WTC11 (cell line): Measurements from ENCODE around the gene CDCP1. TPM values are rescaled to one million over a fixed set of nuclear protein-coding genes. Genes with fewer than 3 reads are reported as not detected.

Experiments used
- ATAC-seq: fragments of 200-7000 bp; cut with Tn5 transposase; 2 replicates; pipeline ENCODE4 v1.10.0; 2021; ENCODE audit warnings: mild to moderate bottlenecking, moderate library complexity
- CTCF ChIA-PET: fragments of 300-600 bp; sonication (Branson Sonifier 250); formaldehyde crosslinking; loops from one replicate; lab custom pipeline; 2021; ENCODE audit warnings: antibody characterized with exemption; lab: Charles Lee
- POLR2A ChIA-PET: fragments of 350-600 bp; sonication (Branson Sonifier 250); formaldehyde crosslinking; loops from one replicate; lab custom pipeline; 2021; ENCODE audit warnings: antibody characterized with exemption; lab: Charles Lee
- DNase-seq: peaks from one replicate; pipeline ENCODE4 v3.0.0; 2021; ENCODE audit warnings: low spot score
- H3K27ac Mint-ChIP-seq: 2 replicates; pipeline ENCODE4 v1.8.0; 2021; ENCODE audit warnings: mixed read lengths
- H3K27me3 Mint-ChIP-seq: 2 replicates; pipeline ENCODE4 v1.8.0; 2021; ENCODE audit warnings: low read depth, mild to moderate bottlenecking, moderate library complexity, mixed read lengths
- H3K36me3 Mint-ChIP-seq: 2 replicates; pipeline ENCODE4 v1.8.0; 2021; ENCODE audit warnings: mixed read lengths
- H3K4me1 Mint-ChIP-seq: 2 replicates; pipeline ENCODE4 v1.8.0; 2022; ENCODE audit warnings: mixed read lengths
- H3K4me3 Mint-ChIP-seq: 2 replicates; pipeline ENCODE4 v1.8.0; 2021; ENCODE audit warnings: mild to moderate bottlenecking, moderate library complexity, mixed read lengths
- H3K9me3 Mint-ChIP-seq: 2 replicates; pipeline ENCODE4 v1.8.0; 2021; ENCODE audit warnings: mixed read lengths
- ATF2 ChIP-seq: sonication (generic); formaldehyde crosslinking; IDR thresholded peaks from 2 replicates; pipeline ENCODE4 v1.8.1; 2022; ENCODE audit warnings: low read depth, missing genetic modification reagents, borderline replicate concordance
- ATF3 ChIP-seq: sonication (generic); formaldehyde crosslinking; conservative IDR thresholded peaks from 2 replicates; pipeline ENCODE4 v1.8.1; 2022; ENCODE audit warnings: mild to moderate bottlenecking, missing genetic modification reagents
- CREB1 ChIP-seq: sonication (generic); formaldehyde crosslinking; IDR thresholded peaks from 2 replicates; pipeline ENCODE4 v1.8.0; 2023; ENCODE audit warnings: mild to moderate bottlenecking, missing genetic modification reagents
- CTCF ChIP-seq: fragments of 200-600 bp; IDR thresholded peaks from 2 replicates; pipeline ENCODE4 v1.8.0; 2022; ENCODE audit warnings: antibody characterized with exemption
- ESRRA ChIP-seq: sonication (generic); formaldehyde crosslinking; IDR thresholded peaks from 2 replicates; pipeline ENCODE4 v1.8.1; 2022; ENCODE audit warnings: mild to moderate bottlenecking, missing genetic modification reagents, borderline replicate concordance
- ETV6 ChIP-seq: sonication (generic); formaldehyde crosslinking; IDR thresholded peaks from 2 replicates; pipeline ENCODE4 v1.8.1; 2022; ENCODE audit warnings: mild to moderate bottlenecking, missing genetic modification reagents
- FOXP1 ChIP-seq: sonication (generic); formaldehyde crosslinking; IDR thresholded peaks from 2 replicates; pipeline ENCODE4 v1.8.0; 2022; ENCODE audit warnings: missing genetic modification reagents, mild to moderate bottlenecking, moderate library complexity, borderline replicate concordance
- GRHL2 ChIP-seq: fragments of 250-450 bp; sonication (Bioruptor Pico); IDR thresholded peaks from 2 replicates; pipeline ENCODE4 v1.8.0; 2022; ENCODE audit warnings: mild to moderate bottlenecking, moderate library complexity; ENCODE audit not compliant: insufficient replicate concordance, severe bottlenecking
- HMGA2 ChIP-seq: fragments of 250-450 bp; sonication (Bioruptor Pico); IDR thresholded peaks from 2 replicates; pipeline ENCODE4 v1.4.0; 2021; ENCODE audit warnings: mild to moderate bottlenecking, moderate library complexity
- IRF2 ChIP-seq: sonication (generic); formaldehyde crosslinking; IDR thresholded peaks from 2 replicates; pipeline ENCODE4 v1.8.0; 2022; ENCODE audit warnings: low read depth, missing genetic modification reagents, borderline replicate concordance
- JAZF1 ChIP-seq: fragments of 250-450 bp; sonication (Bioruptor Pico); IDR thresholded peaks from 2 replicates; pipeline ENCODE4 v1.9.0; 2021; ENCODE audit warnings: moderate library complexity, mild to moderate bottlenecking, inconsistent platforms
- MXD4 ChIP-seq: fragments of 250-450 bp; sonication (Bioruptor Pico); IDR thresholded peaks from 2 replicates; pipeline ENCODE4 v1.8.0; 2021; ENCODE audit warnings: mild to moderate bottlenecking, moderate library complexity, borderline replicate concordance
- NFYB ChIP-seq: sonication (generic); formaldehyde crosslinking; conservative IDR thresholded peaks from 2 replicates; pipeline ENCODE4 v1.8.0; 2022; ENCODE audit warnings: low read depth, missing genetic modification reagents
- RORB ChIP-seq: fragments of 250-450 bp; sonication (Bioruptor Pico); IDR thresholded peaks from 2 replicates; pipeline ENCODE4 v1.9.0; 2021; ENCODE audit warnings: mild to moderate bottlenecking
- SP1 ChIP-seq: sonication (generic); formaldehyde crosslinking; conservative IDR thresholded peaks from 2 replicates; pipeline ENCODE4 v1.8.1; 2022; ENCODE audit warnings: missing genetic modification reagents
- STAT6 ChIP-seq: sonication (generic); formaldehyde crosslinking; conservative IDR thresholded peaks from 2 replicates; pipeline ENCODE4 v1.8.1; 2023; ENCODE audit warnings: mild to moderate bottlenecking, low read depth, missing genetic modification reagents, moderate library complexity
- TCF7 ChIP-seq: sonication (generic); formaldehyde crosslinking; IDR thresholded peaks from 2 replicates; pipeline ENCODE4 v1.8.0; 2022; ENCODE audit warnings: mild to moderate bottlenecking, low read depth, missing genetic modification reagents, moderate library complexity
- TEAD4 ChIP-seq: sonication (generic); formaldehyde crosslinking; IDR thresholded peaks from 2 replicates; pipeline ENCODE4 v1.8.0; 2022; ENCODE audit warnings: mild to moderate bottlenecking, missing genetic modification reagents
- ZNF219 ChIP-seq: sonication (generic); formaldehyde crosslinking; IDR thresholded peaks from 2 replicates; pipeline ENCODE4 v1.8.0; 2023; ENCODE audit warnings: missing genetic modification reagents, mild to moderate bottlenecking, borderline replicate concordance
- ZNF232 ChIP-seq: sonication (generic); formaldehyde crosslinking; IDR thresholded peaks from 2 replicates; pipeline ENCODE4 v1.8.0; 2022; ENCODE audit warnings: mild to moderate bottlenecking, missing genetic modification reagents
- ZNF396 ChIP-seq: fragments of 250-450 bp; sonication (Bioruptor Pico); IDR thresholded peaks from 2 replicates; pipeline ENCODE4 v1.8.0; 2021; ENCODE audit warnings: mild to moderate bottlenecking, moderate library complexity, borderline replicate concordance
- total RNA-seq: library from RNA; stranded (reverse); gene quantifications from 3 replicates; pipeline ENCODE4 v1.2.3, GENCODE V29; 2021
- TF ChIP-seq, protein P1 (sequence below): sonication (generic); formaldehyde crosslinking; IDR thresholded peaks from 2 replicates; pipeline ENCODE4 v1.8.1; 2023; ENCODE audit warnings: mild to moderate bottlenecking, missing genetic modification reagents, moderate library complexity
- TF ChIP-seq, protein P2 (sequence below): sonication (generic); formaldehyde crosslinking; IDR thresholded peaks from 2 replicates; pipeline ENCODE4 v1.8.1; 2023; ENCODE audit warnings: mild to moderate bottlenecking, missing genetic modification reagents
- TF ChIP-seq, protein P3 (sequence below): fragments of 250-450 bp; sonication (Bioruptor Pico); IDR thresholded peaks from 2 replicates; pipeline ENCODE4 v1.8.0; 2021; ENCODE audit warnings: mild to moderate bottlenecking

CDCP1 gene
- total RNA-seq, 1 experiment from 2014 or later, result 14.6 TPM

DNA sequence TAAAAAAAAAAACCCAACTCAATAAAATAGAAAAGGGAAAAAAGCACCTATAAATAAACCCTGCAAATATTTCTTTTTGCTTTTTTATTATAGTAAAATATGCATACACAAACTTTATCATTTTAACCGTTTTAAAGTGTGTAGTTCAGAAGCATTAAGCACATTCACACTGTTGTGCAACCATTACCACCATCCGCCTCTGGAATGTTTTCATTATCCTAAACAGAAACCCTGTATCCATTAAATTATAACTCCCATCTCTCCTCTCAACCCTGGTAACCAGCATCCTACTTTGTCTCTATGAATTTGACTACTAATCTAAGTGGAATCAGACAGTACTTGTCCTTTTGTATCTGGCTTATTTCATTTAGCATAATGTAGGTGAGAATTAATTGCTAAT, 15.0 kb downstream of the CDCP1 start (continued):
- no peak for TF ChIP-seq TEAD4 (CRISPR knock-in tag)
- TF ChIP-seq GRHL2 (CRISPR knock-in tag), result no peak
- TF ChIP-seq TCF7 (CRISPR knock-in tag), result no peak
- TF ChIP-seq NFYB (CRISPR knock-in tag), result no peak

DNA sequence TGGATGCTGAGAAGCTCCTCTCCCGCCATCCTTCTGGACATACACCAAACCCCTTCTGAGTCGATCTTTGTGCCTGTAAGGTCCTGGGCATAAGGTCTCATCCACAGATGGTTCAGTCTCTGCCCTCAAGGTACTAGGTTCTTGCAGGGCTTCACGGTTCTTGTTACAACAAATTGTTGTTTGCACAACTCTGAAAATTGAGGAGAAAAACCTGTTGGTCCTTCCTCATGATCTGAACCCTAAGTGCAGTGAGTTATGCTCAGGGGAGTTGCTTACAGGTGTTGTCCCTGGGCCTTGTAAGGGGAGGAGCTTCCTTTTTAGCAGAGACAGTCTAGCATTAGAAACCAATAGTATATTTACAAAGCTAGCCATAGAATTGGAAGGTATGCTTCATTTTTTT, 15.7 kb downstream of the CDCP1 start:
- no peaks in the 10 kb centered on the region for H3K9me3 Mint-ChIP-seq
- no peak overlapping the region for H3K4me3 Mint-ChIP-seq
- H3K4me1 Mint-ChIP-seq, result 0 out of 2 replicates have a peak, but pooled peaks cover 2% of the 10 kb centered on the region
- H3K27ac Mint-ChIP-seq, result no peak overlapping the region
- TF ChIP-seq RORB (no peak), CTCF (no peak), HMGA2 (no peak), CREB1 (CRISPR knock-in tag) (no peak), FOXP1 (CRISPR knock-in tag) (no peak)
- DNase-seq, result no peak
- H3K36me3 Mint-ChIP-seq, result no peaks in the 10 kb centered on the region
- no peak for ATAC-seq
- CTCF ChIA-PET, result no interaction called here
- no peaks in the 10 kb centered on the region for H3K27me3 Mint-ChIP-seq
- POLR2A ChIA-PET, result no interaction called here

- Mint-ChIP-seq H3K4me3 (no peak overlapping the region), H3K27ac (no peak overlapping the region), H3K27me3 (no peaks in the 10 kb centered on the region), H3K9me3 (no peaks in the 10 kb centered on the region), H3K36me3 (no peaks in the 10 kb centered on the region), H3K4me1 (0 out of 2 replicates have a peak, but pooled peaks cover 2% of the 10 kb centered on the region)
- ChIA-PET CTCF (no interaction called here), POLR2A (no interaction called here)
- TF ChIP-seq ATF3 (no peak), ZNF219 (CRISPR knock-in tag) (no peak), ZNF232 (CRISPR knock-in tag) (no peak), FOXP1 (CRISPR knock-in tag) (no peak), STAT6 (CRISPR knock-in tag) (no peak), MXD4 (CRISPR knock-in tag) (no peak), ATF2 (CRISPR knock-in tag) (no peak), ESRRA (CRISPR knock-in tag) (no peak), ETV6 (CRISPR knock-in tag) (no peak), JAZF1 (CRISPR knock-in tag) (no peak), SP1 (CRISPR knock-in tag) (no peak), ZNF396 (CRISPR knock-in tag) (no peak), IRF2 (CRISPR knock-in tag) (no peak), RORB (no peak)
- TF ChIP-seq, protein P1, sequence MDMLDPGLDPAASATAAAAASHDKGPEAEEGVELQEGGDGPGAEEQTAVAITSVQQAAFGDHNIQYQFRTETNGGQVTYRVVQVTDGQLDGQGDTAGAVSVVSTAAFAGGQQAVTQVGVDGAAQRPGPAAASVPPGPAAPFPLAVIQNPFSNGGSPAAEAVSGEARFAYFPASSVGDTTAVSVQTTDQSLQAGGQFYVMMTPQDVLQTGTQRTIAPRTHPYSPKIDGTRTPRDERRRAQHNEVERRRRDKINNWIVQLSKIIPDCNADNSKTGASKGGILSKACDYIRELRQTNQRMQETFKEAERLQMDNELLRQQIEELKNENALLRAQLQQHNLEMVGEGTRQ, result no peak
- TF ChIP-seq, protein P2, sequence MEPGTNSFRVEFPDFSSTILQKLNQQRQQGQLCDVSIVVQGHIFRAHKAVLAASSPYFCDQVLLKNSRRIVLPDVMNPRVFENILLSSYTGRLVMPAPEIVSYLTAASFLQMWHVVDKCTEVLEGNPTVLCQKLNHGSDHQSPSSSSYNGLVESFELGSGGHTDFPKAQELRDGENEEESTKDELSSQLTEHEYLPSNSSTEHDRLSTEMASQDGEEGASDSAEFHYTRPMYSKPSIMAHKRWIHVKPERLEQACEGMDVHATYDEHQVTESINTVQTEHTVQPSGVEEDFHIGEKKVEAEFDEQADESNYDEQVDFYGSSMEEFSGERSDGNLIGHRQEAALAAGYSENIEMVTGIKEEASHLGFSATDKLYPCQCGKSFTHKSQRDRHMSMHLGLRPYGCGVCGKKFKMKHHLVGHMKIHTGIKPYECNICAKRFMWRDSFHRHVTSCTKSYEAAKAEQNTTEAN, result no peak
- TF ChIP-seq, protein P3, sequence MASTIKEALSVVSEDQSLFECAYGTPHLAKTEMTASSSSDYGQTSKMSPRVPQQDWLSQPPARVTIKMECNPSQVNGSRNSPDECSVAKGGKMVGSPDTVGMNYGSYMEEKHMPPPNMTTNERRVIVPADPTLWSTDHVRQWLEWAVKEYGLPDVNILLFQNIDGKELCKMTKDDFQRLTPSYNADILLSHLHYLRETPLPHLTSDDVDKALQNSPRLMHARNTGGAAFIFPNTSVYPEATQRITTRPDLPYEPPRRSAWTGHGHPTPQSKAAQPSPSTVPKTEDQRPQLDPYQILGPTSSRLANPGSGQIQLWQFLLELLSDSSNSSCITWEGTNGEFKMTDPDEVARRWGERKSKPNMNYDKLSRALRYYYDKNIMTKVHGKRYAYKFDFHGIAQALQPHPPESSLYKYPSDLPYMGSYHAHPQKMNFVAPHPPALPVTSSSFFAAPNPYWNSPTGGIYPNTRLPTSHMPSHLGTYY (CRISPR knock-in tag), result no peak
- DNase-seq, result no peak
- no peak for ATAC-seq
Observed at GRCh38 chr3:45128950-45129349, 17.2 kb downstream of the CDCP1 start.
